ENCODE results near the gene NLRP1.
A peak's percentile ranks its signal among the peaks of the same experiment; 100 is the strongest.

DNA sequence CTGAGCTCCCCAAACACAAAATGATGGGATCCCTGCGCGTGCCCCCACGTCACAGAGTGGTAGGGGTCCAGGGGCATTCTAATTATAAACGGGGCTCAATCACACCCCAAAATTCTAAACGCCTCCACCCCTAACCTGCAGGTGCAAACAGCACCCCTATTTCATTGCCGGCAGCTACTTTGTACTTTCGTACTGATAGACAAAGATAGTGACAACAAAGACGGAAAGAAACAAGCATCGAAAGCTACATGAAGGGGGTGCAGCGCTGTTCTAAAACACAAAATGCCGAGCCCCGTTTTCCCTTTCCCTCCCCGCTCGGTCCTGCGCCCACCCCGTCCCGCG lies 84.1 kb downstream of the NLRP1 start:
- TF ChIP-seq, protein P1, sequence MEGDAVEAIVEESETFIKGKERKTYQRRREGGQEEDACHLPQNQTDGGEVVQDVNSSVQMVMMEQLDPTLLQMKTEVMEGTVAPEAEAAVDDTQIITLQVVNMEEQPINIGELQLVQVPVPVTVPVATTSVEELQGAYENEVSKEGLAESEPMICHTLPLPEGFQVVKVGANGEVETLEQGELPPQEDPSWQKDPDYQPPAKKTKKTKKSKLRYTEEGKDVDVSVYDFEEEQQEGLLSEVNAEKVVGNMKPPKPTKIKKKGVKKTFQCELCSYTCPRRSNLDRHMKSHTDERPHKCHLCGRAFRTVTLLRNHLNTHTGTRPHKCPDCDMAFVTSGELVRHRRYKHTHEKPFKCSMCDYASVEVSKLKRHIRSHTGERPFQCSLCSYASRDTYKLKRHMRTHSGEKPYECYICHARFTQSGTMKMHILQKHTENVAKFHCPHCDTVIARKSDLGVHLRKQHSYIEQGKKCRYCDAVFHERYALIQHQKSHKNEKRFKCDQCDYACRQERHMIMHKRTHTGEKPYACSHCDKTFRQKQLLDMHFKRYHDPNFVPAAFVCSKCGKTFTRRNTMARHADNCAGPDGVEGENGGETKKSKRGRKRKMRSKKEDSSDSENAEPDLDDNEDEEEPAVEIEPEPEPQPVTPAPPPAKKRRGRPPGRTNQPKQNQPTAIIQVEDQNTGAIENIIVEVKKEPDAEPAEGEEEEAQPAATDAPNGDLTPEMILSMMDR (IDR thresholded peaks at IDR 0.05; ENCODE audit: extremely low read depth in 1 of 2, insufficient read depth in 1 of 2, low read depth in 1 of 2, low read length in 2 of 2): no peak
- no peak for TF ChIP-seq MYC (IDR thresholded peaks at IDR 0.05; ENCODE audit: low read depth, low read length)
- TF ChIP-seq POLR2A (IDR thresholded peaks at IDR 0.05; ENCODE audit: low read depth, low read length): no peak
- peak; percentile 37 for TF ChIP-seq EZH2 (IDR thresholded peaks at IDR 0.05; ENCODE audit: borderline replicate concordance, low read depth, low read length, severe bottlenecking)
- TF ChIP-seq JUN (IDR thresholded peaks at IDR 0.05; ENCODE audit: borderline replicate concordance, insufficient read depth, insufficient read length, low read depth): no peak
- no peak for TF ChIP-seq POLR2AphosphoS5 (IDR thresholded peaks at IDR 0.05; ENCODE audit: insufficient read depth, low read depth, low read length)
- TF ChIP-seq, protein P2, sequence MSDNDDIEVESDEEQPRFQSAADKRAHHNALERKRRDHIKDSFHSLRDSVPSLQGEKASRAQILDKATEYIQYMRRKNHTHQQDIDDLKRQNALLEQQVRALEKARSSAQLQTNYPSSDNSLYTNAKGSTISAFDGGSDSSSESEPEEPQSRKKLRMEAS (IDR thresholded peaks at IDR 0.05; ENCODE audit: insufficient read depth, insufficient read length): no peak

Measured in endothelial cell of umbilical vein (primary cell).